CMK (cell line): ENCODE results near the gene TIMP4.

Source experiments
- DNase-seq: peaks from one replicate; pipeline ENCODE4 v3.0.0-alpha.2; 2010; ENCODE audit warnings: low read depth

The TIMP4 gene

DNA sequence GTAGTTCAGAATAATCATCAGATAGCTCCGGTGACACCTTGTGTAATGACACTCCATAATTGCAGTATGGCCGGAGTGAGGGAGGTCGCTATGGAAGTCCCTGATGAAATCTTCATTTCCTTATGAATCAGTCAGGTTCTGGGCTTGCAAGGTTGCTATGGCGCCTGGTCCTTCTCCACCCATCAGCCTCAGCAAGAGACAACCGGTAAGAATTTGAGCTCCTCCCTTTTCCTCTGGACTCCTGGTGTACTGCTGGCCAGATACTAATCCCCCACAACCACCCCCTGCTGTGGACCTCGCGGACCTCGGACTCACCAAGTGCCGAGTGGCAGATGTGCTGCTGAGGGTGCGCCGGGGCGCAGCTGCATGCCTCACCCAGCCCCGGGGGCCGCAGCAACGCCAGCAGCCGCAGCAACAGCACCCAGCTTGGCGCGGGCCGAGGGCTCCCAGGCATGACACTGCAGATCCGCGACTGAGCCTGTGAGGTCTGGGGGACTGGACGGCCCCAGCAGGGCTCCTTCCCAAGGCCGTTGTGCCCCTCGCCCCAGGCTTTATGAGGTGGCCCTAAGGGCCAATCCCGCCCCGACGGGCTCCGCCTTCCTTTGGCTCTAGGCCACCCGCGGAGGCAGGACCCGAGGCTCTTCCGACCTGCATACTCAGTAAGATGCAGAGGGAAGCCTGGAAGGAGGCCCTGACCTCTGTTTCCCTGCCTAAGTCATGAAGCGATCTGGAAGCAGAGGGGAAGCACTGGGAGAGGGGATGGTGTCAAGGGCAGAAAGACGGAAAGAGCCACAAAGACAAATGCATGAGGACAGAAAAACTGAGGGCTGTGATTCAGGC, at the start of gene TIMP4:
Gene TIMP4 (minus strand): TSS at position 526 of the 840 bp plus-strand sequence. CDS start 72 bp downstream, at position 454.
- DNase-seq = no peak

DNA sequence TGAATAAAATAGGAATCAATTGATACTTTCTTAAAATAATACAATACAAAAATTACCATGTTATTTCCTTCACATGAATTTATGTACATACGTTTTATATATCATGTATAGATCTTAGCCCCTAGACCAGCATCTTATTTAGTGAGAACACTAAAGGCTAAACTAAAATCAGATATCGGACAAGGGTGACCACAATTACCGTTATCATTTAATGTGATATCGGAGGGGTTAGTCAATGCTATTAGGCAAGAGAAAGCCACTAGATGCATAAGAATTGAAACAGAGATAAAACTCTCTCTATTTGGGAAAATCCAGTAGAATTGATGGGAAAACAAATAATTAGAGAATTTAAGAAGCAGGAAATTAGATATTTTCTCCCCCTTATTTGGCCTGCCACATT, 46.5 kb upstream of the TIMP4 start:
- DNase-seq = no peak

DNA sequence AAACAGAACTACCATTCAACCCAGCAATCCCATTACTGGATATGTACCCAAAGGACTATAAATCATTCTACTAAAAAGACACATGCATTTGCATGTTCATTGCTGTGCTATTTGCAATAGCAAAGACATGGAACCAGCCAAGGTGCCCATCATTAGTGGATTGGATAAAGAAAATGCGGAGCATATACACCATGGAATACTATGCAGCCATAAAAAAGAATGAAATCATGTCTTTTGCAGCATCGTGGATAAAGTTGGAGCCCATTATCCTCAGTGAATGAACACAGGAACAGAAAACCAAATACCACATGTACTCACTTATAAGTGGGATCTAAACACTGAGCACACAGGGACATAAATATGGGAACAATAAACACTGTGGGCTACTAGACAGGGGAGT, 43.1 kb upstream of the TIMP4 start:
- no peak for DNase-seq

DNA sequence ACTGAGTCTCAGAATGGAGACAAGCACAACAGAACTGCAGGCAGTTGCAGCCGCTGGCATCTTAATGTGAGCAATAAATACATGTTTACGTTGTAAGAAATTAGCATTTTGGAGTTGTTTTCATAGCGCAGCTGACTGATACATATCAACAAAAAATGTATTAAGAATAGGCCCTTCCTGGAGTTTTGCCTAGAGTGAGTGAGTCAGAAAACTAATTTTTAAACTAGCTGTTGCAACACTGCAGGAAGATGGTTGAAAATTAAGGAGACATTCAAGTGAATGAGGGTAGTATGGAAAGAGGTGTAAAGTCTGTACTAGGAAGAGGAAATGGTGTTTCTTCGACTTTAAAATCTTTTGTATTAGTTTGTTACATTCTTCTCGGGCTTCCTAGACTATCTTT, 39.6 kb upstream of the TIMP4 start:
- DNase-seq = no peak

DNA sequence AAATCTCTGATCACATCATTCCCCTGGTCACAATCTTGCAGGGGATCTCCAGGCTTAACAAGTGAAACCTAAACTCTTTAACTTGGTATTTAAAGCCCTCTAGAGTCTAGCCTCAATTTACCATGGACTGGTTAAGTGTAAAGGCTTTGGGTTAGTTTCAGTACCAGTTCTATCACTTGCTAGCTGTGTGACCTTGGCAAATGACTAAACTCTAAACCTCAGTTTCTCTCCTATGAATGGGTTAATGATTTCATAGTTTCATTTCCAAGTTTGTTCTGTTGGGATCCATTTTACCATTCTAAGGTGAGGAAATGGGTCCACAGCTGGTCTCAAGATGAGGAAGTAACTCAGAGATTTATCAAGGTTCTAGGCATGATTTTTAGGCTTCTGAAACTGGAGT, 38.8 kb upstream of the TIMP4 start:
- no peak for DNase-seq

DNA sequence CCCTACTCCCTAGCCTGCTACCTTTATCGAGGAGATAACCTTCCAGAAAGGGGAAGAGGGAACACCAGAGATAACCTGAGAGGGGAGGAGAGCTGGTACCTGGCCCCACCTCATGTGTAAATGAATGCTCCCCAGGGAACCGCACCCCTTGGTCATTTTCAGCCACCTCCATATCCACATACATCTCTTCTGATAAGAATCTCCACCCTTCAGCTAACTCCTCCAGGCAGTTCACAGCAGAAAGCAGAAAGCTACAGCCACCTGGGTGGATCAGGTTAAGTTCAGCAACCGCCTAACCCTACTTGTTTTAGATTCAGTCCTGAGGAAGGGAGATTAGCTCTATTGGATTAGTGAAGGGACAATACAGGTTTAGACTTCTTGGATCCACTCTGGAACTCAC, 38.0 kb upstream of the TIMP4 start:
- no peak for DNase-seq

DNA sequence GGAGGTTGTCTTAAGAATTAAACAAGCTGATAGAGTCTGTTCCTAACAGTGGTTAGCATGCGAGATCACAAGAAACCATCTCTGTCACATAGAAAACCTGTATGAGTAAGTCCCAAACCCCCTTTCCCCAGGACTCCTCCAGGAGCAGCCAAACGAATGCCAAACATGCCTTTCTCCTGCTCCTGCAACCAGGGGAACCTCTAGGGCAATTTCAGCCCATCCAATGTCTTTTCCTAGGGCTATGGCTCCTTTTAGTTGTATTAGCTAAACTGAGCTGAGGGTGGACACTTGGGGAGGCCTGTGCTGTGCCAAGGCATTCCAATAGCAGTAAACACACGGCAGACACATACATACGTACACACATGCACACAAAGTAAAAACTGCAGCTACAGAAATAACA, 36.5 kb upstream of the TIMP4 start:
- no peak for DNase-seq

DNA sequence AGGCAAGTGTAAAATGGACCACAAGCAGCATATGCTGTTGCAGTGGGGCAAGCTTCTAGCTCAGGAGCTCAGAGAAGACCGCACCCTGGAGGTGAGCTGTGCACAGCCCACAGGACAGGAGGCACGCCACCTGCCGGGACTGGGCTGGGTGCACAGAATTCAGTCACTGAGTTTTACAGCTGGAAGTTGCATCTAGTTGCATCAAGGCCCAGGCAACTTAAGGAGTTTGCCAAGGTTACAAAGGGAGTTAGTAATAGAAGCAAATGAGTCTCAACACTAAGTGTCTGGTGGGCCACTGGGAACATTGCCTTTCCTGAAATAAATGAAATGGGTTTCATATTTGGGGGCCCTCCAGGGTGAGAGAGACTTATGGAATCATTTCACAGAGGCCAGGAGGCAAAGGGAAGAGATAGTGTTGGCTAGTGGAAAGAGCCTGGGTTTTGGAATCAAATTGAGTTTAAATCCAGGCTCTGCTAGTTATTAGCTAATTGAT, 36.0 kb upstream of the TIMP4 start:
- DNase-seq = no peak

DNA sequence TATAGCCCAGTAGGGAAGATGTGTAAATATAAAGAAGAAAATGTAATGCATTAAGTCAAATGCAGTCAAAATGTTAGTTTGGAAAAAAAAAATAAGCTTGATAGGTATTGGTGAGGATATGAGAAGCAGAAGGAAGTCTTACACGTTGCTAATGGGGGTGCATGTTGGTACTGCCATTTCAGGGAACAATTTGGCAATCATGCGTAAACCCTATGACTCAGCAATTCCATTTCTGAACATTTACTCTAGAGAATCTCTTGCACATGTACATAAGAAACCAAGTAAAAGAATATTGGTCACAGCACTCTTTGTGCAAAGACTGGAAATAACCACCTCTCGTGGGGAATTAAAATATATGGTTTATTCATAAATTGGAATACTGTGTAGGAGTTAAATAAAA, 35.5 kb upstream of the TIMP4 start:
- DNase-seq = no peak

DNA sequence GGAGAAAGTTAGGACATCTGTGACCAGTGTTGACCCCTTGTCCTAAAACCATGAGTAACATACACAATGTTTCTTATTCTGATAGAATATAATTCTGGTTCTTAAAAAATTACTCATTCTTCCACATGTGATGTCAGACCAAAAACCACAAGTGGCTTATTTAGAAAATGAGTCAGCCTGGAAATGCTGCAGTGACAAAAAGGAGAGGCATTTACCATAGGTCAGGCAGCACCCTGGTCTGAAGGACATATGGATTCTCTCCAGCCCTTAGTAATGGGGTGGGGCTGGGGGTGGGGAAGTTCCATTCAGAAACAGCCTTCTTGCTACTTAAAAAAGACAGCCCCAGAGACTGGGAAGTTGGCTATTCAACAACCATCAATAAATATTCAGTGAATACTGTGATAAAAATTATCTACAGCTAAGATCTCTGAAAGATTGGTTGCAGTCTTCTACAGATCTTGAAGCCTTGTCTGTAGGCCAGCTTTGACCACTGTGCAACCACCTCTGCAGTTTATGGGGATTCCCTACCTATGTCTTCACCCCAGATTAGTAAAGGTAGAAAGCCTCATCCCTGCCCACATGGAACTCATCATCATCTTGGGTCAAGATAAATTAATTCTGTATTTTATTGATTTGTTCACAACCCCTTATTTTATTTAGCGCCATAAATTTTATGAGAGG, 34.9 kb upstream of the TIMP4 start:
- DNase-seq = no peak

DNA sequence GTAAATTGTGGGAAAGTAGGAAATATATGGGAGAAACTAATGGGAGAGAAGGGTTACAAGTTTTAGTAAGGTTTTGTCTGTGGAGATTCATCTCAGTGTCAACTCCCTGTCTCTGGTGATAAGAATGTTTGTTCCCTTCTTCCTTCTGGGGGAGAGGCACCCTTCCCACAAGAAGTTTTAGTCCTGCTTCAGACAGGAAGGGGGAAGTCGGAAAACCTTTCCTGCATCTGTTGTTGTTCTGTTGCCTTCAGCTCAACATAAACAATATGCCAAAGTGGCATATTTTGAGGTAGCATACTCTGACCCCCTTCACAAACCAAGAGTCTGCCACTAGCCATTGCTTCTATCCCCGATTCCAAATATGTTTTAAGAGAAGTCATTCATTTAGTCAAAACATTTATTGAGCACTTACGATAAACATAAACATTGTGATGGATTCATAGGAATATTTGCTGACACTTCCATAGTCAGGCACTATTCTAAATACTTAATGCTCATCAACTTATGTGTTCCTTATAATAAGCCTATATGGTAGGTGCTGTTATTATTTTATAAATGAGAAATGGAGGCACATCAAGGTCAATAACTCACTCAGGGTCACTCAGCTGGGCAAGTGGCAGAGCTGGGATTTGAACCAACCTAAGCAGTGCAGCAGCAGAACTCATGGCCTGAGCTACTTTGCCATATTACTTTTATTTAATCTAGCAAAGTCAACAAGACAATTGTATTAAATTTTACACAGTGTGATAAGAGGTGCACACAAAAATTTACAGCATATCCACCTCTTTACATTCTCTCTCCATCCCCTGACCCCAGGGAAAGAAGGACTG, 34.2 kb upstream of the TIMP4 start:
- DNase-seq = no peak

DNA sequence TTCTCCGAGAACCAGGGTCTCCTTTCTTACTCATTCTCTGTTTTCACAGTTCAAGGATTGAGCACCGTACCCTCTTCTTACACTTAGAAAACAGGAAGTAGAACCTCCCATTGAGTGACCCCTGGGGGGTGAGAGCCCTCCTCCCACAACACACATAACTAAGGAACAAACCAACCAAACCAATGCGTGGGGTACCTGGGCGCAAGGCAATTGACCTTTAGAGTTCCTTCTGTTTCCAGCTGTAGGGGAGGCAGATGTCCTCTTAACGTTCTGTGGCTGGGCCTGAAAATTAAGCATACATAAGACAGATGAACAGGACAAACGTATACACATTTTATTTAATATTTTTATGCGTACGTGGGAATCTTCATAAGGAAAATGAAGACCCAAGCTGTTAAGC, 33.5 kb upstream of the TIMP4 start:
- DNase-seq = no peak

DNA sequence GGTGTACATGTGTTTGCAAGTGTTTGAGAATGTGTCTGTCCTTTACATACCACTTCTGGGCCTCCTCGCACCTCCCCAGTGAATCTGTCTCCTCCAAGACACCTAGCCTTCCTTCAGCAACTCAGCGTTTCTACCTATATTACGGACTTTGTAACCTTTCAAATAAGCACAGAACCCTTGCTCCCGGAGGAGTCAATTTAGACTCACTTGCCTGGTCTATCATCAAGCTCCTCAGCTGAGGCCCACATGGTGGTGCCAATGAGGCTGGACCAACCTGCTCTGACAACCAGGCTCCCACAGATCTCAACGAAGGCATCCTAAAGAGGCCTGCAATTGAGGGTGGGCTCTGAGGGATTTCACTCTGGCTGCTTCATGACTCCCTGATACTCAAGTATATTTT, 32.8 kb upstream of the TIMP4 start:
- DNase-seq = no peak

DNA sequence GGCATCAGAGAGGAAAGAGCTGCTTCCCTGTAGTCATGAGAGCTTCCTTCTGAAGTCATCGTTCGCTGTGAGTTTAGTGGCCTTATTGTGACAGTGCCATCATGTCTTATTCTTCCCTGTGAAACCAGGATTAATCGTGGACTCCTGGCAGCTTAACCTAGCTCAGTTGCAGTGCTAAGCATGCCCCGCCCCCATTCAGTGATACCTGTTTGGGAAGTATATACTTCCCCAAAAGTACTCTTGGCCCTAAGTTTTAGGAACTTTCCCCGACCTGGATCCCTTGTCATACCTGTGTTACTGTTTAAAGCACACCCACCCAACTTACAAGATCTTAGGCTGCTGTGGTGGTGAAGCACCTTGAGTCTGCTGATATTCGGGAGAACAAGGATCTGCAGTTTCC, 32.1 kb upstream of the TIMP4 start:
- no peak for DNase-seq

DNA sequence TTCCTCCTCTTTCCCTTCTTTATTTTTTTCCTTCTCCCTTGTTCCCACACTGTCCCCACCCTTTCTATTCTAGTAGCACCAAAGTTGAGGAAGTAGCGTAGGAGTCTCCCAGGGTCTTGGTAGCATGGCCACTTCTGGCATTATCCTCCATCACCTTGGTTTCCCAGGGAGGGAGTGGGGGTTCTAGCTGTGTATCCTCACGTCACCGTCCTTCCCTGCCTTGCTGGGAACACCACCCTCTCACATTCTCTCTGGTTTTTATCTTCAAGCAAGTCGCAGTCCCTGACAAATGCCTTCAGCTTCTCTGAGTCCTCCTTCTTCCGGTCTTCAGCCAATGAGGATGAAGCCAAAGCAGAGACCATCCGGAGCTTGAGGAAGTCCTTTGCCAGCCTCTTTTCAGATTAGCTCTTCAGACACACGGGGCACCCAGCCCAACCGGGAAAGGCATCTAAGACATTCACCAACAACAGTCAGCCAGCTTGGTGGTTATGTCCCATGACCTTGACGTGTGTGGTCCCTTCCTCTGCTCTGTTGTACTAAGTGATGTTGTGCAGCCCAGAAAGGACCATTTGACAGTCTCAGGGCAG, 31.6 kb upstream of the TIMP4 start:
- no peak for DNase-seq

DNA sequence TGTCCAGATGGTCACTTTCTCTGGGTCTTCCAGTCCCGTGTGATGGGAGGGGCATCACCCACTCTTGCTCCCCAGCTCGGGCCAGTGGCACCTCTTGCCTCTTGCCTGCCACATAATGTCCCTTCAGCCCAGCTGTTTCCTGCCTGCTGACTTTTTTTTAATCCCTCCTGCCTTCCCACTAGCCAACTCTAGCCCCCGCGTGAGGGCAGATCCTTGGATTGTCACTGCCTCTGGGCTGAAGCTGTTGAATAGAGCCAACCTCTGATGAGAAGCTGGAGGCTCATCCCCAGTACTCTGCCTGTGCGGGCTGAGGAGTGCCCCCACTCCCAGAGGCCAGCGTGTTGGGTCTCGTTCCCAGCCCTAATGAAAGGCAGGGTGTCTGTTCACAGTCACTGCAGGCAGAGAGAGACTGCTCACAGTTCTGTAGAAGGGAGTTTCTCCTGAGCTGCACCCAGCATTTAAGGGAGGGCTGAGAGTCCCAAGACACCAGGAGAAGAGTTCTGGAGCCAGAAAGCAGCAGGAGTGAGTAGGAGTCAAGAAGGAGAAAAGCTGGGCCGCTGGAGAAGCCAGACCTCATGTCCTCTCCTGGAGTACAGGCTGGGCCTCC, 30.1 kb upstream of the TIMP4 start:
- DNase-seq = no peak

DNA sequence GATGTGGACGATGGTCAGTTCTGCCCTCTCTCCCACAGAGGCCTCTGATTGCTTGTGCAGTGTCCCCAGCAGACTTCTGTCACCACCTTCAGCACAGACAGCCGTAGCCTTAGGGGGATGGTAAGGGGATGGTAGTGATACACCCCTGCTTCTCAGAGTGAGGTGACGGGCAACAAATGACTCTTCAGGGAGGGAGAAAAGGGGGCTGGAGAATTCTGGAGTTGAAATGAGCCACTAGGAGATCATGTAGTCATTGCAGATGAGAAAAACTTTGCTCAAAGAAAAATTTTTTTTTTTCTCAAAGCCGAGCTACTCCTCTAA, 29.6 kb upstream of the TIMP4 start:
- DNase-seq = no peak

DNA sequence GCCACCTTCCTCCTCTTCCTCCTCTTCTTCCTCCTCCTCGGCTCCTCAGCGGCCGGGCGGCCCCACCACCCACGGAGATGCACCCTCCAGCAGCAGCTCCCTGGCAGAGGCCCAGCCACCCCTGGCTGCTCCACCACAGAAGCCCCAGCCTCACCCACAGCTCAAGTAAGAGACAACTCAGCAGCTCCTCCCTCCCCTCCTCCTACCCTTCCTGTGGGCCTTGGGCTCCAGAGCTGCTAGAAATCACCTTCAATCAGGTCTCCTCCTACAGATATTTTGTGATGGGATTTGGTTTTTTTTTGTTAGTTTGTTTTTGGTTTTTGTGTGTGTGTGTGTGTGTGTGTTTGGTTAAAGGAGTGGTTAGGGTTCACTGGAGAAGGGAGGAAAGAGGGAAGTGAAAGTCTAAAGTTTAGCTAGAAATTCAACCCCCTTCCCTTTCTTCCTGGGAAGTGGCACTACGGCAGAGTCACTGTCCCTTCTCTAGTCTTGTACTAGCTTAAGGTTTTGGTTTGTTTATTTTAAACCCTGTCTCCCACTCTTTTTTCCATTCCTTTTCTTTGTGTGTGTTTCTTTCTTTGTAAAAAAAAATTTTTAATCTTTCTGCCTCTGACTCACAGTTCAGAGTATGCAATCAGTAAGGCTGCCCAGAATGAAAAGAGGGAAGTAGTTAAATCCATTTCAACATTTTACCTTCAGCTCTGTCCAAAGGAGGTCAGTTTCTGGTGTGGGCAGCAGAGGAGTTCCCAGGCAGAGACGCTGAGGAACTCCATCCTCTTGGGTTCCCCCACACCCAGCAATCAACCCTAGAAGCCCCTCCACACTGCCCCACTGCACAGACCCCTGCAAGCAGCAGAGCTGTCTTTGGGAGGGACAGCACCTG, 29.0 kb upstream of the TIMP4 start:
- no peak for DNase-seq

DNA sequence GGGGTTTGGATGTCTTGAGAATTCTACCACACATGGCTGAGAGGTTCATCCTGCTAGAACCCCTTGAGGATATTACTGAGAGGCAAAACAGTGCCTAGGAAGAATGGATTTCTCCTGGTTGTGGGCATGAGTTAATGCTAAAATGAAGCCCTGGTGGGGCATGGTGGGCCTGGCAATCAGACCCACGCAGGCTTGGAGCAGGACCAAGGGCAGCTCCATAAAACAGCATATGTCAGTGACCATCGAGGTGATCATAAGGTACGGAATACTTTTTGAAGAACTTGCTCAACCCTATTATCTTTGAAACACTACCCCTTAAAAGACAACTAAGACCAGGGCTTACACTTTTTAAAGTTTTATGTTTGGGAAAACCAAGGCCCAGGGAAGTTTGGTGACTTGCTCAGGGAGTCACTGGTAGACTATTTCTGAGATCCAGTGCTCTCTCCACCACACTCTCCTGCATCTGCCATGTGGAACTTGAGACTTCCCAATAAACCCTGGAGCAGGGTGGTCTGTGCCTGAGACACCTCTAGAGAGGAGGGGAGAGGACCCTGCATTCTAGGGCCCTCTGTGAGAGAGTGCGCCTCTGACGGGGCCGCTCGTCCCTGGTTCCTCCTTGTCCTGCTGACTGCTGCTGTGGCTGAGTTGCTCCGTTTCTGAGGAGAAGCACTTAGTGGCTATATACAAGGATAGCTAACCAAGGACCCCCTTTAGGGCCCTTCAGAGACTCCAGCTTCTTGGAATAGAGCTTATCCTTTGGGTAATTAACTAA, 28.0 kb upstream of the TIMP4 start:
- DNase-seq = no peak

DNA sequence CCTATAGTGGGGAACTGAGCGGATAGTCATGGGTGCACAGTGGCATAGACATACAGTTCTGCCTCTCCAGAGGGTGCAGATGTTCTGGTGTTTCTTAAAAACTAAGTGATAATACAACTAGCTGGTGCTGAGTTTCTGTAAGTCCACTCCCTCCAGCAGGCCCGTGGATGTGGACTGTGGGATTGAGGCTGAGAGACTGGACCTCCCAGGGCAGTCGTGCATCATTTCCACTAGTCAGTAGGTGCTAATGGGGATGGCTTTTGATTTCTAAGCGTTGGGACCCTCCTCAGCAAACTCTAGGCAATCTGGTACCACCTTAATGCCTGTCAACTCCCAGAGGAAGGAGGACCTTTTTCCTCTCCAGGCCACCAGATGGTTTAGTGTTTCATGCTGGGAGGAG, 27.3 kb upstream of the TIMP4 start:
- no peak for DNase-seq
